Measurements from ENCODE around the gene APOA1. TPM values are rescaled to one million over a fixed set of nuclear protein-coding genes. Genes with fewer than 3 reads are reported as not detected.

APOA1 gene
- polyA plus RNA-seq, 1 donor (not counting 4 experiments of a cell fraction or from before 2014, with no cell fraction given): not detected

DNA sequence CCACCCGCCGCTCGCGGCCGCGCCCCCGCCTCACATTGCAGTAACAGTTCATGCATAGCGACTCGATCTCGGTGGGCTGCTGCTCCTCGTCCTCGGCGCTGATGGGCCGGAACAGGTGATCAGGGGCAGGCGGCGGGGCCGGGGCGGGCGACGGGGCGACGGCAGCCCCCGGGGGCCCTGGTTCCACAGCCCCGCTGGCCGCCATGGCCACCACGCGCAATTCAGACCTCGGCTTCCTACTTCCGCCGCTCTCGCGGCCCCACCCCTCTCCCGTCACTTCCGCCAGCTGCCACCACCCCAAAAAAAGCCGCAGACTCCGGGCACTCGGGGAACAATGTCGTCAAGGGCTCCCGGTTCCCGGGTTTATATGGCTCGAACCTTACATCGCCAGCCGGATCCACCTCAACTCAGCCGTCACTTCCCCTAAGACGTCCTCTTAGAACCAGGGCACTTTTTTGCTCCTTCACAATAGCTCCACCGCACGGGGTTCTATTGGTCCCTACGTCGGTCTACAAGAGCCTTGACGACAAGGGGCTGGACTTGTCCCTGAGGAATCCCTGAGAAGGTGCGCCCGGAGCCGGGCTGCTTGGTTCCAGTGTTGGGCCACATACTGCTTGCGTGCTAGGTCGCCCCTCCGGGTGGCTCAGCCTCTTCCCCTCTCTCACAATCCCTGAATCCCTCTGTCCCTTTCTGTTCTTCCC is 49.5 kb downstream of the APOA1 start, which contains the start of gene ZPR1:
TSS of gene ZPR1 (minus strand) at position 238 of the 701 bp plus-strand sequence. CDS start at position 205, 33 bp downstream.
- FAIRE-seq: no peak
- H3K27me3 ChIP-seq (ENCODE audit: control insufficient read depth, extremely low read depth, insufficient read depth, low read length): no peaks in the 10 kb centered on the region
- H3K9me1 ChIP-seq (ENCODE audit: control insufficient read depth, extremely low read depth, insufficient read depth, low read length): no peaks in the 10 kb centered on the region
- no peaks in the 10 kb centered on the region for H3K9me3 ChIP-seq (ENCODE audit: control insufficient read depth, low read depth, low read length)
- peaks cover 26 to 34% of the 10 kb centered on the region in 2 experiments for H3K36me3 ChIP-seq (ENCODE audit: control insufficient read depth in 2 of 2, extremely low read depth in 1 of 2, insufficient read depth in 2 of 2, low read length in 2 of 2)
- no peak for DNase-seq (ENCODE audit: low read depth, low spot score)
- peak within 1 kb of the TSS; percentile 84 for H3K9ac ChIP-seq (ENCODE audit: control insufficient read depth, extremely low read depth, insufficient read depth, low read length)
- H3K4me2 ChIP-seq (ENCODE audit: control insufficient read depth, extremely low read depth, insufficient read depth, low read depth, low read length): peak within 1 kb of the TSS; percentile 97
- peaks cover 15% of the 10 kb centered on the region for H3K79me2 ChIP-seq (ENCODE audit: control insufficient read depth, insufficient read depth, low read length)
- H3K27ac ChIP-seq (ENCODE audit: control insufficient read depth, insufficient read depth, low read length): peak within 1 kb of the TSS; percentile 74
- no peak for TF ChIP-seq EZH2 (IDR thresholded peaks at IDR 0.05; ENCODE audit: low read length)
- TF ChIP-seq, protein P1, sequence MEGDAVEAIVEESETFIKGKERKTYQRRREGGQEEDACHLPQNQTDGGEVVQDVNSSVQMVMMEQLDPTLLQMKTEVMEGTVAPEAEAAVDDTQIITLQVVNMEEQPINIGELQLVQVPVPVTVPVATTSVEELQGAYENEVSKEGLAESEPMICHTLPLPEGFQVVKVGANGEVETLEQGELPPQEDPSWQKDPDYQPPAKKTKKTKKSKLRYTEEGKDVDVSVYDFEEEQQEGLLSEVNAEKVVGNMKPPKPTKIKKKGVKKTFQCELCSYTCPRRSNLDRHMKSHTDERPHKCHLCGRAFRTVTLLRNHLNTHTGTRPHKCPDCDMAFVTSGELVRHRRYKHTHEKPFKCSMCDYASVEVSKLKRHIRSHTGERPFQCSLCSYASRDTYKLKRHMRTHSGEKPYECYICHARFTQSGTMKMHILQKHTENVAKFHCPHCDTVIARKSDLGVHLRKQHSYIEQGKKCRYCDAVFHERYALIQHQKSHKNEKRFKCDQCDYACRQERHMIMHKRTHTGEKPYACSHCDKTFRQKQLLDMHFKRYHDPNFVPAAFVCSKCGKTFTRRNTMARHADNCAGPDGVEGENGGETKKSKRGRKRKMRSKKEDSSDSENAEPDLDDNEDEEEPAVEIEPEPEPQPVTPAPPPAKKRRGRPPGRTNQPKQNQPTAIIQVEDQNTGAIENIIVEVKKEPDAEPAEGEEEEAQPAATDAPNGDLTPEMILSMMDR (optimal IDR thresholded peaks at IDR 0.05 in 1 of 3, IDR thresholded peaks at IDR 0.05 in 1 of 3, conservative IDR thresholded peaks at IDR 0.05 in 1 of 3; ENCODE audit: extremely low read depth in 1 of 3, insufficient read depth in 2 of 3, low read length in 3 of 3): no peak
- dilution Hi-C loops (cut with MboI; ENCODE audit: extremely low pct_ligation_motif_present, low sequenced_read_pairs): no loop called here
- peak within 1 kb of the TSS; percentile 88 to 90 (median 89) for H3K4me3 ChIP-seq (ENCODE audit: control insufficient read depth in 2 of 3, extremely low read depth in 1 of 3, insufficient read depth in 2 of 3, low read depth in 1 of 3, low read length in 3 of 3)
- H3K4me1 ChIP-seq (ENCODE audit: control insufficient read depth, extremely low read depth, insufficient read depth, low read length): peaks cover 23% of the 10 kb centered on the region
- no peaks in the 10 kb centered on the region for H4K20me1 ChIP-seq (ENCODE audit: control insufficient read depth, extremely low read depth, insufficient read depth, low read length)
- H2AFZ ChIP-seq (ENCODE audit: control insufficient read depth, low read length): peak within 1 kb of the TSS; percentile 98

DNA sequence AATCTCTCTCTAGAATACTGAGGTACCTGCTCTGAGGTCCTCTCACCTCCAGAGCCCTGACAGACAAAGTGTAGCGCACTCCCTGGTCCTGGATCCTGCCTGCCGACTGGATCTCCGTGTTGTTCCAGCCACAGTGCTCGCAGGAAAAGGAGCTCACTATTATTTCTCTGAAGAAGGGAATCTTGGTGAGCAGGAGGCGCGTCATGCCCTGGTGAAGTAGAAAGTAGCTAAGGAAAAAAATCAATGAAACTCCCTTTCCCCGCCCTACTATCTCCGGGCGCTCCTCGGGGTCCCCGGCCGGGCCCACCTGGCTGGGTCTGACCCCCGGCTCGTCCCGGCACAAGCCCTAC is 50.0 kb downstream of the APOA1 start:
- H3K4me2 ChIP-seq (ENCODE audit: control insufficient read depth, extremely low read depth, insufficient read depth, low read depth, low read length): peak overlapping the region; percentile 91
- no peak for FAIRE-seq
- DNase-seq (ENCODE audit: low read depth, low spot score): no peak
- TF ChIP-seq, protein P1 (optimal IDR thresholded peaks at IDR 0.05 in 1 of 3, IDR thresholded peaks at IDR 0.05 in 1 of 3, conservative IDR thresholded peaks at IDR 0.05 in 1 of 3; ENCODE audit: extremely low read depth in 1 of 3, insufficient read depth in 2 of 3, low read length in 3 of 3): no peak
- no peak for TF ChIP-seq EZH2 (IDR thresholded peaks at IDR 0.05; ENCODE audit: low read length)
- peak overlapping the region; percentile 74 for H3K27ac ChIP-seq (ENCODE audit: control insufficient read depth, insufficient read depth, low read length)
- peaks cover 27 to 38% of the 10 kb centered on the region in 2 experiments for H3K36me3 ChIP-seq (ENCODE audit: control insufficient read depth in 2 of 2, extremely low read depth in 1 of 2, insufficient read depth in 2 of 2, low read length in 2 of 2)
- H2AFZ ChIP-seq (ENCODE audit: control insufficient read depth, low read length): peak overlapping the region; percentile 47
- peak overlapping the region; percentile 84 for H3K9ac ChIP-seq (ENCODE audit: control insufficient read depth, extremely low read depth, insufficient read depth, low read length)
- H3K9me1 ChIP-seq (ENCODE audit: control insufficient read depth, extremely low read depth, insufficient read depth, low read length): no peaks in the 10 kb centered on the region
- dilution Hi-C loops (cut with MboI; ENCODE audit: extremely low pct_ligation_motif_present, low sequenced_read_pairs): no loop called here
- peak overlapping the region; percentile 88 to 90 (median 89) for H3K4me3 ChIP-seq (ENCODE audit: control insufficient read depth in 2 of 3, extremely low read depth in 1 of 3, insufficient read depth in 2 of 3, low read depth in 1 of 3, low read length in 3 of 3)
- H3K4me1 ChIP-seq (ENCODE audit: control insufficient read depth, extremely low read depth, insufficient read depth, low read length): peaks cover 18% of the 10 kb centered on the region
- H3K79me2 ChIP-seq (ENCODE audit: control insufficient read depth, insufficient read depth, low read length): peaks cover 15% of the 10 kb centered on the region
- no peaks in the 10 kb centered on the region for H3K9me3 ChIP-seq (ENCODE audit: control insufficient read depth, low read depth, low read length)
- H4K20me1 ChIP-seq (ENCODE audit: control insufficient read depth, extremely low read depth, insufficient read depth, low read length): no peaks in the 10 kb centered on the region
- H3K27me3 ChIP-seq (ENCODE audit: control insufficient read depth, extremely low read depth, insufficient read depth, low read length): no peaks in the 10 kb centered on the region
